Vagina (tissue), 2 donors: Measurements from ENCODE around the gene MAP3K13. TPM values are rescaled to one million over a fixed set of nuclear protein-coding genes. Genes with fewer than 3 reads are reported as not detected.

Experiments
- DNase-seq, 2 donors: peaks; one replicate each; pipeline ENCODE4 v3.0.0-alpha.2; 2017; ENCODE audit errors: extremely low spot score in 2 of 2
- H3K27ac ChIP-seq: fragments of 200-600 bp; sonication (generic); one replicate; pipeline ENCODE4 v1.5.1; 2019
- H3K27me3 ChIP-seq: fragments of 200-600 bp; sonication (generic); one replicate; pipeline ENCODE4 v1.5.1; 2019
- H3K36me3 ChIP-seq, 2 donors: fragments of 200-600 bp; sonication (generic); one replicate each; pipeline ENCODE4 v1.5.1; 2017 to 2019
- H3K4me1 ChIP-seq: fragments of 200-600 bp; sonication (generic); one replicate; pipeline ENCODE4 v1.5.1; 2019
- H3K4me3 ChIP-seq, 2 donors: fragments of 200-600 bp; sonication (generic); 1 replicate in 1 of 2; 2 replicates in 1 of 2; pipeline ENCODE4 v1.5.1; 2016 to 2019
- H3K9me3 ChIP-seq: fragments of 200-600 bp; sonication (generic); one replicate; pipeline ENCODE4 v1.5.1; 2019
- POLR2A ChIP-seq, 2 donors: fragments of 450-650 bp; IDR thresholded peaks; one replicate each; pipeline ENCODE4 v1.6.1; 2017; ENCODE audit warnings: antibody characterized with exemption in 2 of 2, mild to moderate bottlenecking in 2 of 2, moderate library complexity in 2 of 2
- POLR2AphosphoS5 ChIP-seq, 2 donors: sonication (generic); formaldehyde crosslinking; IDR thresholded peaks; one replicate each; pipeline ENCODE4 v1.9.0; 2017; ENCODE audit warnings: antibody characterized with exemption in 2 of 2, mild to moderate bottlenecking in 2 of 2, low read depth in 1 of 2; ENCODE audit not compliant: insufficient read depth in 1 of 2
- intact Hi-C: fragments of 100-400 bp; cut with DNase I; formaldehyde crosslinking; loops from one replicate; pipeline ENCODE4 v1.15.1; 2023
- total RNA-seq: library from RNA; depleted of rRNA; stranded (reverse); fragments of >200 nt; gene quantifications from one replicate; pipeline ENCODE4 v1.2.3, GENCODE V29; 2016
- TF ChIP-seq, protein P1 (sequence below), 3 experiments: fragments of 450-650 bp in 2 of 3; fragments of 200-600 bp in 1 of 3; sonication (generic) in 1 of 3; IDR thresholded peaks; one replicate each; pipeline ENCODE4 v1.5.1; 2017 to 2019; ENCODE audit warnings: antibody characterized with exemption in 3 of 3, mild to moderate bottlenecking in 2 of 3, moderate library complexity in 2 of 3

The MAP3K13 gene
- total RNA-seq, 1 donor from 2014 or later, result 8.3 TPM

DNA sequence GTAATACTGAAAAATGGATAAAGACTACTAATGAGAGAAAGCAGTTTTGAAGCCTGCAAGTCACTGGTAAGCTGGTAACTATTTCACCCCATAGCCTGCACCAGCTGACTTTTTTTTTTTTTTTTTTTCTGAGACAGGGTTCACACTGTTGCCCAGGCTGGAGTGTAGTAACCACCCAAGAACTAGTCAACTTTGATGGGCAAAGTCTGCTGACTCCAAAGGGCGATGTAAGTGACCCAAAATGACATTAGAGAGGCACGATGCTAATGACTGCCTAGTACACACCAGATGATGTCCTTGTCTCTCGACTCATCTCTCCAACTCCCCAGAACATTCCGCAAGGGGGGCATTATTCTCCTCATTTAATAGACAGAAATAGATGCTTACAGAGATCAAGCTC is 148.8 kb downstream of the MAP3K13 start:
- no peak for DNase-seq
- no peak for TF ChIP-seq POLR2A (IDR thresholded peaks at IDR 0.05)
- TF ChIP-seq POLR2AphosphoS5 (IDR thresholded peaks at IDR 0.05; ENCODE audit: insufficient read depth in 1 of 2, low read depth in 1 of 2), result no peak
- TF ChIP-seq, protein P1, sequence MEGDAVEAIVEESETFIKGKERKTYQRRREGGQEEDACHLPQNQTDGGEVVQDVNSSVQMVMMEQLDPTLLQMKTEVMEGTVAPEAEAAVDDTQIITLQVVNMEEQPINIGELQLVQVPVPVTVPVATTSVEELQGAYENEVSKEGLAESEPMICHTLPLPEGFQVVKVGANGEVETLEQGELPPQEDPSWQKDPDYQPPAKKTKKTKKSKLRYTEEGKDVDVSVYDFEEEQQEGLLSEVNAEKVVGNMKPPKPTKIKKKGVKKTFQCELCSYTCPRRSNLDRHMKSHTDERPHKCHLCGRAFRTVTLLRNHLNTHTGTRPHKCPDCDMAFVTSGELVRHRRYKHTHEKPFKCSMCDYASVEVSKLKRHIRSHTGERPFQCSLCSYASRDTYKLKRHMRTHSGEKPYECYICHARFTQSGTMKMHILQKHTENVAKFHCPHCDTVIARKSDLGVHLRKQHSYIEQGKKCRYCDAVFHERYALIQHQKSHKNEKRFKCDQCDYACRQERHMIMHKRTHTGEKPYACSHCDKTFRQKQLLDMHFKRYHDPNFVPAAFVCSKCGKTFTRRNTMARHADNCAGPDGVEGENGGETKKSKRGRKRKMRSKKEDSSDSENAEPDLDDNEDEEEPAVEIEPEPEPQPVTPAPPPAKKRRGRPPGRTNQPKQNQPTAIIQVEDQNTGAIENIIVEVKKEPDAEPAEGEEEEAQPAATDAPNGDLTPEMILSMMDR (IDR thresholded peaks at IDR 0.05), result no peak
- H3K27ac ChIP-seq, result no peak overlapping the region
- intact Hi-C loops, result no loop called here
- H3K9me3 ChIP-seq, result no peaks in the 10 kb centered on the region
- no peak overlapping the region for H3K4me3 ChIP-seq
- H3K36me3 ChIP-seq, result no peaks in the 10 kb centered on the region
- no peaks in the 10 kb centered on the region for H3K27me3 ChIP-seq
- no peaks in the 10 kb centered on the region for H3K4me1 ChIP-seq

DNA sequence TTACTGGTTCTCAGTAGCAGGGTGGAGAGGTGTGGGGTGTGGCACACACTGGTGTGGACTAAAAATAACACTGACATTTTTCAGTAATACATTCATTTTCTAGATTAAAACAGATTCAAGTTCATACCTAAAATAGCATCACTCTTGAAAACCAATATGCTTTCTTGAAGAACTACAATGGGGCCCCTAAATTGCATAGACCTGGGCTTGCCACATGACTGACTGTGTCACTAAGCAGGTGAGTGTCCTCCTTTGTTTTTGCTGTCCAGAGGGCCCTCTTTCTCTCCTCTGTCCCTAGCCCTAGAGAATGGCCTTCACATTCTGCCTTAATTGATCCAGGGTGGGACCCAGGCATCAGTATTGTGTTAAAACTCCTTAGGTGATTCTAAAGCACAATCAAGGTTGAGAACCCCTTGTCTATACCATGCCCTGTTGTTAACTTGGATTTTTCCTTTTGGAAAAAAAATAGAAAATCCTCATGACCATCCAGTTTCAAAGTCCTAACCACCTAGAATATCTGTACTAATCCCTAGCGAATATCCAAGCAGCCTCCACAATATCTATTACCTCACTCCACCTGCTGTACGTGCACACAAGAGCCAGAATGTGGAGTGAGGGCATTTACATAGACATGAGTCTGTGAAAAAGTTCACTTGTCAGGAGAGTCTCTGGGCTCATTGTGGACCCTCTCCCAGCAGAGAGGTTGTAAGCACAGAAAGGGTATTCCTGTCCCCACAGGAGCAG is 154.6 kb downstream of the MAP3K13 start:
- DNase-seq, result no peak
- no peaks in the 10 kb centered on the region for H3K36me3 ChIP-seq
- no peaks in the 10 kb centered on the region for H3K27me3 ChIP-seq
- intact Hi-C loops, result no loop called here
- no peaks in the 10 kb centered on the region for H3K9me3 ChIP-seq
- no peak overlapping the region for H3K27ac ChIP-seq
- TF ChIP-seq POLR2A (IDR thresholded peaks at IDR 0.05), result no peak
- H3K4me3 ChIP-seq, result no peak overlapping the region
- no peaks in the 10 kb centered on the region for H3K4me1 ChIP-seq

DNA sequence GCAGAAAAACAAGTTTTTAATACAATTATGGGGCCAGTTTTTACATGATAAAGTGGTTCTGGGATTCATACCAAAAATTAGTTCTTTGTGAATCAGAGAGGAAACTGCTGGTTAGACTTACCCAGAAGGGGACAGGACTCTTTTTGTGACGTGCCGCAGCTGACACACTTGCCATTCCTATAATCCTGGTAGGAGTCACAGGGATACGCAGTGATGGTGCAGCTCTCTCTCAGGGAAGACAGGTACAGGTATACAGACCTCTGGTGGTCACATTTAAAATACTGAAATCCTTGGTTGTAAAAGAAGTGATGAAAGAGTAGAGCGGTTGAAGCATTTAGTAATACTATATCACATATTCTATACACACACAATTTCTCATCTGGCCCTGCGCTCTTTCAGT is 156.1 kb downstream of the MAP3K13 start:
- no peak for DNase-seq
- Histone ChIP-seq H3K27ac (no peak overlapping the region), H3K4me3 (no peak overlapping the region), H3K27me3 (no peaks in the 10 kb centered on the region), H3K36me3 (no peaks in the 10 kb centered on the region), H3K9me3 (no peaks in the 10 kb centered on the region), H3K4me1 (no peaks in the 10 kb centered on the region)
- TF ChIP-seq POLR2A (IDR thresholded peaks at IDR 0.05) (no peak), POLR2AphosphoS5 (IDR thresholded peaks at IDR 0.05; ENCODE audit: insufficient read depth in 1 of 2, low read depth in 1 of 2) (no peak)
- TF ChIP-seq, protein P1 (IDR thresholded peaks at IDR 0.05), result no peak
- intact Hi-C loops, result no loop called here

DNA sequence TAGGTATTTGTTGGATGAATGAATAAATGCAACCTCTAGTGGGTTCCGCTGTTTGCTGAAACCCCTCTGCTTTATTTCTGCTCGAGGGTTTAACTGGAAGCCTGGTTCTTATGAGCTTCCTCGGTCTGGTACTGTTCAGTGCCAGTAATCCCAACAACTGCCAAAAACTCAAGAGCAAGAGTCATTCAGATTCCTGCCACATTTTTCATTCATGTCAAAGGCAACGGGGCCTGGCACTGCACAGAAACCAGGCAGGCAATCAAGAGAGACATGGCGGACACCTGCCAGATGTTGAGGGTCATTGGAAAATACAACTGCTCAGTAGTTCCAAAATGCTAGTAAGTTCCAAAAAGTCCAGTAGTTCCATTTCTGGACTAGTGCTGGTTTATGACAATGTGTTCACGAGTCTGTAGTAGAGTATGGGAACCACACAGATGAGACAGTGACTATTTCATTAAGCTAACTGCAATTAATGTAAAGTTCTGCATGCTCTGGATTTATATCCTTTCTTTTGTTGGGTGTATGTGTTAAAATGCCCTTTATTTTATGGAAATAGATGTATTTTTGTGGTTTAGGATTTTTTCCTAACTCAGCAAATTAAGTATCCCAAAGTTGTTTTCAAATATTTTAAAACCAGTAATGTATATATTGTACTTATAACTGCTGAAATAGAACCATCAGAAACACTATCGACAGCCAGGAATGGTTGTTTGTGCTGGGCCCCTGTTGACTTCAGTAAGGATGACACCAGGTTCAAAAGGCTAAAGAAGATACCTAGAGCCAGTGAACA is 158.6 kb downstream of the MAP3K13 start:
- no peak for DNase-seq

DNA sequence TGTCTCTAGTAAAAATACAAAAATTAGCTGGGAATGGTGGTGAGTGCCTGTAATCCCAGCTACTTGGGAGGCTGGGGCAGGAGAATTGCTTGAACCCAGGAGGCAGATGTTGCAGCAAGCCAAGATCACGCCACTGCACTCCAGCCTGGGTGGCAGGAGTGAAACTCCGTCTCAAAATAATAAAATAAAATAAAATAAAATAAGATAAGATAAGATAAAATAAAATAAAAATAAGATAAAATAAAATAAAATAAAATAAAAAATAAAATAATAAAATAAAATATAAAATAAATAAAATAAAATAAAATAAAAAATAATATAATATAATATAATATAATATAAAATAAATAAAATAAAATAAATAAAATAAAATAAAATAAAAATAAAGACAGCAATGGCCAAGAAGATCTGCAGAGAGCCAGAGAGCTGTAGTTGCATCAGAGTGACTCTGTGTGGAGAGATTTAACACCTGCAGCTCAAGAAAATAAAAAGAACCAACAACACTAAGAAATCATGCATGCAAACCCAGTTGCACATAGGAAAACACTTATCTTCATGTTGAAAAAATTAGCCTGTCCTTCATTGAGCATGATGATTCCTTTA is 163.5 kb downstream of the MAP3K13 start:
- no peaks in the 10 kb centered on the region for H3K36me3 ChIP-seq
- no peak overlapping the region for H3K27ac ChIP-seq
- TF ChIP-seq POLR2A (IDR thresholded peaks at IDR 0.05) (no peak), POLR2AphosphoS5 (IDR thresholded peaks at IDR 0.05; ENCODE audit: insufficient read depth in 1 of 2, low read depth in 1 of 2) (no peak)
- TF ChIP-seq, protein P1 (IDR thresholded peaks at IDR 0.05), result no peak
- H3K27me3 ChIP-seq, result no peaks in the 10 kb centered on the region
- no peak for DNase-seq
- intact Hi-C loops, result no loop called here
- no peaks in the 10 kb centered on the region for H3K9me3 ChIP-seq
- no peaks in the 10 kb centered on the region for H3K4me1 ChIP-seq
- H3K4me3 ChIP-seq, result no peak overlapping the region

More for the DNA sequence above, 158.6 kb downstream of the MAP3K13 start:
- no peaks in the 10 kb centered on the region for H3K9me3 ChIP-seq
- no peak overlapping the region for H3K4me3 ChIP-seq
- H3K36me3 ChIP-seq, result no peaks in the 10 kb centered on the region
- no peaks in the 10 kb centered on the region for H3K27me3 ChIP-seq
- TF ChIP-seq, protein P1 (IDR thresholded peaks at IDR 0.05), result no peak
- TF ChIP-seq POLR2A (IDR thresholded peaks at IDR 0.05) (no peak), POLR2AphosphoS5 (IDR thresholded peaks at IDR 0.05; ENCODE audit: insufficient read depth in 1 of 2, low read depth in 1 of 2) (no peak)
- H3K4me1 ChIP-seq, result no peaks in the 10 kb centered on the region
- H3K27ac ChIP-seq, result no peak overlapping the region
- intact Hi-C loops, result no loop called here
